A549 (cell line): ENCODE results near the gene BHLHE23. TPM values are rescaled to one million over a fixed set of nuclear protein-coding genes. Genes with fewer than 3 reads are reported as not detected.

Experiments used
- ATAC-seq, 2 experiments: fragments of 200-7000 bp in 1 of 2; fragments of >200 bp in 1 of 2; cut with Nextera tagmentation in 1 of 2; cut with Tn5 transposase in 1 of 2; 3 replicates each; pipeline versions ENCODE4 v1.8.0 to v1.9.1; 2018 to 2020; ENCODE audit warnings: mild to moderate bottlenecking in 1 of 2, moderate library complexity in 1 of 2
- CTCF ChIA-PET: fragments of 300-600 bp; sonication (Branson Sonifier 250); formaldehyde crosslinking; extraction: SDS; loops from one replicate; lab custom pipeline; 2021; ENCODE audit warnings: antibody characterized with exemption, inconsistent platforms; lab: Yijun Ruan, JAX
- POLR2A ChIA-PET: fragments of 350-600 bp; formaldehyde crosslinking; extraction: SDS; loops from one replicate; lab custom pipeline; 2021; ENCODE audit warnings: antibody characterized with exemption, inconsistent platforms; lab: Yijun Ruan, JAX
- DNase-seq, 2 experiments: peaks; one replicate each; pipeline versions ENCODE4 v3.0.0 to v3.0.0-alpha.2; 2011 to 2016; ENCODE audit warnings: low read depth in 1 of 2, low spot score in 1 of 2
- FAIRE-seq: peaks from 2 replicates; lab custom pipeline; 2011; peaks lifted over from hg19 to GRCh38; lab: Jason Lieb, UNC
- H3K27ac ChIP-seq, 2 experiments: fragments of >200 bp; sonication (Bioruptor Twin); formaldehyde crosslinking; 3 replicates each; pipeline ENCODE4 v1.5.1; 2016 to 2017
- H3K4me1 ChIP-seq: fragments of >200 bp; sonication (Bioruptor Twin); formaldehyde crosslinking; 3 replicates; pipeline ENCODE4 v1.6.1; 2016
- H3K4me2 ChIP-seq: fragments of >200 bp; sonication (Bioruptor Twin); formaldehyde crosslinking; 3 replicates; pipeline ENCODE4 v1.6.1; 2016
- H3K4me3 ChIP-seq: fragments of >200 bp; sonication (Bioruptor Twin); formaldehyde crosslinking; 3 replicates; pipeline ENCODE4 v1.5.1; 2016
- H3K9me3 ChIP-seq: fragments of >200 bp; sonication (Bioruptor Twin); formaldehyde crosslinking; 3 replicates; pipeline ENCODE4 v1.6.1; 2016
- CBX2 ChIP-seq: fragments of 200-600 bp; sonication (generic); IDR thresholded peaks from 2 replicates; pipeline ENCODE4 v1.6.1; 2016; ENCODE audit warnings: low read depth, mild to moderate bottlenecking, borderline replicate concordance
- CHD2 ChIP-seq: fragments of 150-350 bp; IDR thresholded peaks from 2 replicates; pipeline ENCODE4 v1.6.1; 2014; ENCODE audit warnings: low read length; ENCODE audit not compliant: partially characterized antibody
- CHD4 ChIP-seq: fragments of 200-600 bp; sonication (generic); IDR thresholded peaks from 2 replicates; pipeline ENCODE4 v1.6.1; 2016; ENCODE audit warnings: antibody characterized with exemption, mild to moderate bottlenecking, borderline replicate concordance
- ESRRA ChIP-seq: fragments of 150-350 bp; IDR thresholded peaks from 2 replicates; pipeline ENCODE4 v1.6.1; 2014; ENCODE audit warnings: mild to moderate bottlenecking, low read length, borderline replicate concordance
- FOXS1 ChIP-seq: fragments of 250-450 bp; sonication (Bioruptor Pico); IDR thresholded peaks from 2 replicates; pipeline ENCODE4 v1.5.0; 2020; ENCODE audit warnings: mild to moderate bottlenecking, moderate library complexity
- GATA3 ChIP-seq: IDR thresholded peaks from 2 replicates; pipeline ENCODE4 v1.6.1; 2012; ENCODE audit warnings: borderline replicate concordance
- HOXA7 ChIP-seq: fragments of 250-450 bp; sonication (Bioruptor Pico); IDR thresholded peaks from 2 replicates; pipeline ENCODE4 v1.5.0; 2020; ENCODE audit warnings: mild to moderate bottlenecking, moderate library complexity
- HOXB13 ChIP-seq: fragments of 250-450 bp; sonication (Bioruptor Pico); IDR thresholded peaks from 2 replicates; pipeline ENCODE4 v1.5.0; 2020; ENCODE audit warnings: low read depth, mild to moderate bottlenecking, moderate library complexity
- HOXB5 ChIP-seq: fragments of 250-450 bp; sonication (Bioruptor Pico); IDR thresholded peaks from 2 replicates; pipeline ENCODE4 v1.5.0; 2020; ENCODE audit warnings: mild to moderate bottlenecking, moderate library complexity
- JUNB ChIP-seq: fragments of >200 bp; sonication (Bioruptor Twin); formaldehyde crosslinking; IDR thresholded peaks from 2 replicates; pipeline ENCODE4 v1.6.1; 2016
- MAFK ChIP-seq: fragments of 450-650 bp; IDR thresholded peaks from 2 replicates; pipeline ENCODE4 v1.6.1; 2014; ENCODE audit not compliant: partially characterized antibody
- POLR2A ChIP-seq: IDR thresholded peaks from 2 replicates; pipeline ENCODE4 v1.6.1; 2012; ENCODE audit warnings: mild to moderate bottlenecking, low read length
- RAD21 ChIP-seq, 2 experiments: fragments of >200 bp in 1 of 2; sonication (Bioruptor Twin) in 1 of 2; formaldehyde crosslinking in 1 of 2; IDR thresholded peaks in 1 of 2; conservative IDR thresholded peaks in 1 of 2; 2 replicates in 1 of 2; 3 replicates in 1 of 2; pipeline ENCODE4 v1.6.1; 2012 to 2018; ENCODE audit warnings: inconsistent platforms in 1 of 2
- RARB ChIP-seq: fragments of 250-450 bp; sonication (Bioruptor Pico); IDR thresholded peaks from 2 replicates; pipeline ENCODE4 v1.8.0; 2021; ENCODE audit warnings: mild to moderate bottlenecking, moderate library complexity
- RCOR1 ChIP-seq: fragments of 150-350 bp; IDR thresholded peaks from 2 replicates; pipeline ENCODE4 v1.6.1; 2014; ENCODE audit warnings: antibody characterized with exemption, low read length, low read depth
- RNF2 ChIP-seq: fragments of 200-600 bp; sonication (generic); IDR thresholded peaks from 2 replicates; pipeline ENCODE4 v1.6.1; 2016; ENCODE audit warnings: low read depth, mild to moderate bottlenecking, antibody characterized with exemption, moderate library complexity, borderline replicate concordance
- SREBF2 ChIP-seq: fragments of 450-650 bp; IDR thresholded peaks from 2 replicates; pipeline ENCODE4 v1.6.1; 2014; ENCODE audit warnings: mild to moderate bottlenecking, moderate library complexity
- ZSCAN20 ChIP-seq: fragments of 250-450 bp; sonication (Bioruptor Pico); IDR thresholded peaks from 2 replicates; pipeline ENCODE4 v1.8.0; 2022; ENCODE audit warnings: mild to moderate bottlenecking, moderate library complexity
- WGBS: methylation state at CpG from one replicate; pipeline ENCODE4 v1.1.6; 2017; ENCODE audit errors: missing lambda C conversion rate; 5-methylcytosine and 5-hydroxymethylcytosine counted together
- polyA plus RNA-seq, 4 experiments: library from polyadenylated mRNA; depleted of rRNA in 3 of 4; stranded (reverse); fragments of >200 nt; fragmentation: RNase III in 1 of 4; extraction: RNeasy Plus Mini Kit Qiagen cat#74134 plus additional on column Dnase treatment in 1 of 4; gene quantifications; 2 replicates in 3 of 4; 3 replicates in 1 of 4; pipeline ENCODE4 v1.2.3, GENCODE V29; 2011 to 2017
- TF ChIP-seq, protein P1 (sequence below): fragments of >200 bp; sonication (Bioruptor Twin); formaldehyde crosslinking; IDR thresholded peaks from 3 replicates; pipeline ENCODE4 v1.6.1; 2016
- TF ChIP-seq, protein P2 (sequence below): fragments of 250-450 bp; sonication (Bioruptor Pico); IDR thresholded peaks from 2 replicates; pipeline ENCODE4 v1.5.0; 2020; ENCODE audit warnings: low read depth, mild to moderate bottlenecking, moderate library complexity
- TF ChIP-seq, protein P3 (sequence below): fragments of 250-450 bp; sonication (Bioruptor Pico); IDR thresholded peaks from 2 replicates; pipeline ENCODE4 v1.5.0; 2021; ENCODE audit warnings: mild to moderate bottlenecking, moderate library complexity, borderline replicate concordance
- TF ChIP-seq, protein P4 (sequence below): fragments of 450-650 bp; IDR thresholded peaks from 2 replicates; pipeline ENCODE4 v1.6.1; 2014; ENCODE audit warnings: antibody characterized with exemption
- TF ChIP-seq, protein P5 (sequence below): fragments of 200-600 bp; sonication (generic); IDR thresholded peaks from 2 replicates; pipeline ENCODE4 v1.6.1; 2016; ENCODE audit warnings: antibody characterized with exemption, mild to moderate bottlenecking, moderate library complexity

BHLHE23 gene
- polyA plus RNA-seq, 2 of the 4 experiments (the other 2 are of a cell fraction) = not detected

DNA sequence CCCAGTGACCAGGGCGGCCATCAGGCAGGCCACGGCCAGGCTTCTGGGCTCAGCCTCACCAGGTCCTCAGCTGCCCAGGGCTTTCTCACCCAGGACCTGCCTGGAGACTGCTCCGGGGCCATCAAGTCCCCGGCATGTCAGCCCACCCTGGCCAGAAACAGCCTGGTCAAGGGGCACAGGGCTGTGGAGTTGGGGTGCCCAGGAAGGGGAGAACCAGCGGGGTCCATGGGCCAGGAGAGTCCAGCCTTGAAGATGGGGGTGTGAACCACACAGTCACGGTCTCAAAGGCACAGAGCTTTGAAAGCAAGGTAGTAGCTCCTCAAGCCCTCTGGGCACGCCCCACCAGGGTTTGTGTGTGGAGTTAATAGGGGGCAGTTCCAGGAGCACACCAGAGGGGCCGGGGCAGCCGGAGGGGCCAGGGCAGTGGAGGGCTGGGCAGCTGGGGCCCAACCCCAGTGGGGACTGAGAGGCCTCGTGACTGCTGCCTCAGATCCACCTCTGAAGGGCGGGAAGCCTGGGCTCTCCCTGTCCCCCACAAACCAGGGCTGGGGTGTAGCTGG lies 48.0 kb upstream of the BHLHE23 start (continued):
- TF ChIP-seq GATA3 (no peak), RAD21 (conservative IDR thresholded peaks at IDR 0.05 in 1 of 2, IDR thresholded peaks at IDR 0.05 in 1 of 2) (no peak)

DNA sequence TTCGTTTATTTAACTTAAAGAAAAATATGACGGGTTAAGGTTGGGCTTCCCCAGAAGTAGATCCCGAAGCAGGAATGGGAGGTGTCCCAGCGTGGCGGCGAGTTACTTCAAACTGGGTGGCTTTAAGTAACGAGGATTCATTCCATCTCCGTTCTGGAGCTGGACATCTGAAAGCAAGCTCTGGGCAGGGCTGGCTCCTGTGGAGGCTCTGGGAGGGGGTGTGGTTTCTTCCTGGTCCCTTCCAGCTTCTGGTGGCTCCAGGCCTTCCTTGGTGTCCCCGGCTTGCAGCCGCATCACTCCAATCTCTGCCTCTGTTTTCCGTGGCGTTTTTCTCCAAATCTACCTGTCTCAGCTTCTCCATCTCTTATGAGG lies 47.3 kb upstream of the BHLHE23 start:
- Histone ChIP-seq H3K4me2 (no peak overlapping the region), H3K27ac (no peak overlapping the region), H3K9me3 (peaks cover 6% of the 10 kb centered on the region; the same call in 2 of the 3 replicates), H3K4me3 (no peak overlapping the region), H3K4me1 (0 out of 3 replicates have a peak, but pooled peaks cover 3% of the 10 kb centered on the region)
- no peak for TF ChIP-seq POLR2A
- TF ChIP-seq, protein P1, sequence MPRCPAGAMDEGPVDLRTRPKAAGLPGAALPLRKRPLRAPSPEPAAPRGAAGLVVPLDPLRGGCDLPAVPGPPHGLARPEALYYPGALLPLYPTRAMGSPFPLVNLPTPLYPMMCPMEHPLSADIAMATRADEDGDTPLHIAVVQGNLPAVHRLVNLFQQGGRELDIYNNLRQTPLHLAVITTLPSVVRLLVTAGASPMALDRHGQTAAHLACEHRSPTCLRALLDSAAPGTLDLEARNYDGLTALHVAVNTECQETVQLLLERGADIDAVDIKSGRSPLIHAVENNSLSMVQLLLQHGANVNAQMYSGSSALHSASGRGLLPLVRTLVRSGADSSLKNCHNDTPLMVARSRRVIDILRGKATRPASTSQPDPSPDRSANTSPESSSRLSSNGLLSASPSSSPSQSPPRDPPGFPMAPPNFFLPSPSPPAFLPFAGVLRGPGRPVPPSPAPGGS = no peak
- TF ChIP-seq HOXB5 (CRISPR knock-in tag) = no peak
- no peak for TF ChIP-seq SREBF2
- no peak for TF ChIP-seq RCOR1
- TF ChIP-seq MAFK = no peak
- TF ChIP-seq, protein P2, sequence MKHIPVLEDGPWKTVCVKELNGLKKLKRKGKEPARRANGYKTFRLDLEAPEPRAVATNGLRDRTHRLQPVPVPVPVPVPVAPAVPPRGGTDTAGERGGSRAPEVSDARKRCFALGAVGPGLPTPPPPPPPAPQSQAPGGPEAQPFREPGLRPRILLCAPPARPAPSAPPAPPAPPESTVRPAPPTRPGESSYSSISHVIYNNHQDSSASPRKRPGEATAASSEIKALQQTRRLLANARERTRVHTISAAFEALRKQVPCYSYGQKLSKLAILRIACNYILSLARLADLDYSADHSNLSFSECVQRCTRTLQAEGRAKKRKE = no peak
- TF ChIP-seq ESRRA = no peak
- TF ChIP-seq ZSCAN20 (CRISPR knock-in tag) = no peak
- TF ChIP-seq, protein P3, sequence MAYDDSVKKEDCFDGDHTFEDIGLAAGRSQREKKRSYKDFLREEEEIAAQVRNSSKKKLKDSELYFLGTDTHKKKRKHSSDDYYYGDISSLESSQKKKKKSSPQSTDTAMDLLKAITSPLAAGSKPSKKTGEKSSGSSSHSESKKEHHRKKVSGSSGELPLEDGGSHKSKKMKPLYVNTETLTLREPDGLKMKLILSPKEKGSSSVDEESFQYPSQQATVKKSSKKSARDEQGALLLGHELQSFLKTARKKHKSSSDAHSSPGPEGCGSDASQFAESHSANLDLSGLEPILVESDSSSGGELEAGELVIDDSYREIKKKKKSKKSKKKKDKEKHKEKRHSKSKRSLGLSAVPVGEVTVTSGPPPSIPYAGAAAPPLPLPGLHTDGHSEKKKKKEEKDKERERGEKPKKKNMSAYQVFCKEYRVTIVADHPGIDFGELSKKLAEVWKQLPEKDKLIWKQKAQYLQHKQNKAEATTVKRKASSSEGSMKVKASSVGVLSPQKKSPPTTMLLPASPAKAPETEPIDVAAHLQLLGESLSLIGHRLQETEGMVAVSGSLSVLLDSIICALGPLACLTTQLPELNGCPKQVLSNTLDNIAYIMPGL = no peak
- TF ChIP-seq JUNB = no peak
- no peak for TF ChIP-seq RARB (CRISPR knock-in tag)
- TF ChIP-seq FOXS1 (CRISPR knock-in tag) = no peak
- ChIA-PET CTCF (interaction anchor here (0.8 to 3.5 kb wide), 7 partner anchors 82 to 327 kb away, joined by 3 to 32 read pairs (median 6); no protein-coding TSS in a partner anchor), POLR2A (no interaction called here)
- WGBS = 52% methylated on average over 12 of the region's 12 CpGs
- FAIRE-seq (no peak), ATAC-seq (no peak), DNase-seq (no peak)

DNA sequence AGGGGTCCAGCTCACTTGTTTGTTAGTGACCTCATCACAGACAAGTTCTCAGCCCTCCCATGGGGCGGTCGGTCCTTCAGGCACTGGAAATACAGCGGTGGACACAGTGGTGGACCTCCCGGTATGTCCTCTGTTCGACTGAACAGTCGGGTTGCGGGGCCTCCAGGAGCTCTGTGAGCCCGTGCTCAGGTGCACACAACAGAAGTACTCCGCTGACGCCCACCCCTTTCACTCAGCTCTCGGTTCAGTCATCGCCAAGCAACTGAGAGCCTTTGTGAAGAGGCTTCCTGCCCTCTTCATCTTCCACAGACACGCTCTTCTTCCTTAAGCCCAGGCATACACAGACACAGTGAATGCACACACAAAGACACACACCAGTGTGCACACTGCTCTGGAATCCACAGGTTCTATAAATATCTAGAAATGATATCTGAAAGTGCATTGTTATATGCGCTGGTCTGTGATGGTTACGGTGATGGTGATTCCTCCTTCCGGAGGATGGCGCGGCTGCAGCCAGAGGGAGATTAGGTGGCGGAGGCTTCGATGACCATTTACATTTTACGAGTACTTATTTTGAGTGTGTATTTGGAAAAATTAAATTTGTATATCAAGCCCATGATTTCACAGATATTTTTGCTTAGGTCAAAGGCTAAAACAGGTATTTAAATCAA lies 46.8 kb upstream of the BHLHE23 start:
- WGBS = 71% methylated on average over 21 of the region's 21 CpGs
- 0 out of 3 replicates have a peak, but pooled peaks cover 3% of the 10 kb centered on the region for H3K4me1 ChIP-seq
- H3K27ac ChIP-seq = no peak overlapping the region
- POLR2A ChIA-PET = no interaction called here
- H3K4me2 ChIP-seq = no peak overlapping the region
- ATAC-seq (no peak), FAIRE-seq (no peak), DNase-seq (no peak)
- CTCF ChIA-PET = interaction anchor here (0.8 to 3.5 kb wide), 4 partner anchors 126 to 328 kb away, joined by 3 to 28 read pairs (median 12); no protein-coding TSS in a partner anchor
- H3K4me3 ChIP-seq = no peak overlapping the region
- peaks cover 6% of the 10 kb centered on the region; the same call in 2 of the 3 replicates for H3K9me3 ChIP-seq
- TF ChIP-seq MAFK (no peak), ESRRA (no peak), RNF2 (no peak), HOXB5 (CRISPR knock-in tag) (no peak), CBX2 (no peak), CHD2 (no peak), HOXA7 (CRISPR knock-in tag) (no peak), CHD4 (no peak), RCOR1 (no peak), HOXB13 (CRISPR knock-in tag) (no peak), GATA3 (no peak)
- TF ChIP-seq, protein P4, sequence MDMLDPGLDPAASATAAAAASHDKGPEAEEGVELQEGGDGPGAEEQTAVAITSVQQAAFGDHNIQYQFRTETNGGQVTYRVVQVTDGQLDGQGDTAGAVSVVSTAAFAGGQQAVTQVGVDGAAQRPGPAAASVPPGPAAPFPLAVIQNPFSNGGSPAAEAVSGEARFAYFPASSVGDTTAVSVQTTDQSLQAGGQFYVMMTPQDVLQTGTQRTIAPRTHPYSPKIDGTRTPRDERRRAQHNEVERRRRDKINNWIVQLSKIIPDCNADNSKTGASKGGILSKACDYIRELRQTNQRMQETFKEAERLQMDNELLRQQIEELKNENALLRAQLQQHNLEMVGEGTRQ = no peak
- TF ChIP-seq, protein P5, sequence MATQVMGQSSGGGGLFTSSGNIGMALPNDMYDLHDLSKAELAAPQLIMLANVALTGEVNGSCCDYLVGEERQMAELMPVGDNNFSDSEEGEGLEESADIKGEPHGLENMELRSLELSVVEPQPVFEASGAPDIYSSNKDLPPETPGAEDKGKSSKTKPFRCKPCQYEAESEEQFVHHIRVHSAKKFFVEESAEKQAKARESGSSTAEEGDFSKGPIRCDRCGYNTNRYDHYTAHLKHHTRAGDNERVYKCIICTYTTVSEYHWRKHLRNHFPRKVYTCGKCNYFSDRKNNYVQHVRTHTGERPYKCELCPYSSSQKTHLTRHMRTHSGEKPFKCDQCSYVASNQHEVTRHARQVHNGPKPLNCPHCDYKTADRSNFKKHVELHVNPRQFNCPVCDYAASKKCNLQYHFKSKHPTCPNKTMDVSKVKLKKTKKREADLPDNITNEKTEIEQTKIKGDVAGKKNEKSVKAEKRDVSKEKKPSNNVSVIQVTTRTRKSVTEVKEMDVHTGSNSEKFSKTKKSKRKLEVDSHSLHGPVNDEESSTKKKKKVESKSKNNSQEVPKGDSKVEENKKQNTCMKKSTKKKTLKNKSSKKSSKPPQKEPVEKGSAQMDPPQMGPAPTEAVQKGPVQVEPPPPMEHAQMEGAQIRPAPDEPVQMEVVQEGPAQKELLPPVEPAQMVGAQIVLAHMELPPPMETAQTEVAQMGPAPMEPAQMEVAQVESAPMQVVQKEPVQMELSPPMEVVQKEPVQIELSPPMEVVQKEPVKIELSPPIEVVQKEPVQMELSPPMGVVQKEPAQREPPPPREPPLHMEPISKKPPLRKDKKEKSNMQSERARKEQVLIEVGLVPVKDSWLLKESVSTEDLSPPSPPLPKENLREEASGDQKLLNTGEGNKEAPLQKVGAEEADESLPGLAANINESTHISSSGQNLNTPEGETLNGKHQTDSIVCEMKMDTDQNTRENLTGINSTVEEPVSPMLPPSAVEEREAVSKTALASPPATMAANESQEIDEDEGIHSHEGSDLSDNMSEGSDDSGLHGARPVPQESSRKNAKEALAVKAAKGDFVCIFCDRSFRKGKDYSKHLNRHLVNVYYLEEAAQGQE = no peak
- TF ChIP-seq, protein P1 = no peak
